Ectodermal cell (in vitro differentiated cells): ENCODE measurements around the gene VPS39.

Source experiments
- H3K27ac ChIP-seq: 2 replicates; pipeline ENCODE4 v1.7.0; 2013; ENCODE audit warnings: mild to moderate bottlenecking, low read depth, low read length; ENCODE audit not compliant: insufficient read depth, poor library complexity, severe bottlenecking
- H3K27me3 ChIP-seq: 2 replicates; pipeline ENCODE4 v1.7.0; 2013; ENCODE audit warnings: mild to moderate bottlenecking, low read length; ENCODE audit not compliant: insufficient read depth, control insufficient read depth, poor library complexity, severe bottlenecking
- H3K36me3 ChIP-seq: one replicate; pipeline ENCODE4 v1.7.0; 2013; ENCODE audit warnings: low read length; ENCODE audit not compliant: control insufficient read depth, insufficient read depth
- H3K4me1 ChIP-seq: one replicate; pipeline ENCODE4 v1.7.0; 2013; ENCODE audit warnings: low read length; ENCODE audit not compliant: control insufficient read depth, insufficient read depth
- H3K4me3 ChIP-seq: 2 replicates; pipeline ENCODE4 v1.7.0; 2013; ENCODE audit warnings: low read depth, low read length, control low read depth; ENCODE audit not compliant: insufficient read depth
- H3K9me3 ChIP-seq: 2 replicates; pipeline ENCODE4 v1.7.0; 2013; ENCODE audit warnings: mild to moderate bottlenecking, low read length, moderate library complexity; ENCODE audit not compliant: control insufficient read depth
- WGBS, 2 experiments: methylation state at CpG; one replicate each; pipeline ENCODE4 v1.1.7; 2013; ENCODE audit warnings: missing lambda C conversion rate in 2 of 2; 5-methylcytosine and 5-hydroxymethylcytosine counted together

Gene VPS39

DNA sequence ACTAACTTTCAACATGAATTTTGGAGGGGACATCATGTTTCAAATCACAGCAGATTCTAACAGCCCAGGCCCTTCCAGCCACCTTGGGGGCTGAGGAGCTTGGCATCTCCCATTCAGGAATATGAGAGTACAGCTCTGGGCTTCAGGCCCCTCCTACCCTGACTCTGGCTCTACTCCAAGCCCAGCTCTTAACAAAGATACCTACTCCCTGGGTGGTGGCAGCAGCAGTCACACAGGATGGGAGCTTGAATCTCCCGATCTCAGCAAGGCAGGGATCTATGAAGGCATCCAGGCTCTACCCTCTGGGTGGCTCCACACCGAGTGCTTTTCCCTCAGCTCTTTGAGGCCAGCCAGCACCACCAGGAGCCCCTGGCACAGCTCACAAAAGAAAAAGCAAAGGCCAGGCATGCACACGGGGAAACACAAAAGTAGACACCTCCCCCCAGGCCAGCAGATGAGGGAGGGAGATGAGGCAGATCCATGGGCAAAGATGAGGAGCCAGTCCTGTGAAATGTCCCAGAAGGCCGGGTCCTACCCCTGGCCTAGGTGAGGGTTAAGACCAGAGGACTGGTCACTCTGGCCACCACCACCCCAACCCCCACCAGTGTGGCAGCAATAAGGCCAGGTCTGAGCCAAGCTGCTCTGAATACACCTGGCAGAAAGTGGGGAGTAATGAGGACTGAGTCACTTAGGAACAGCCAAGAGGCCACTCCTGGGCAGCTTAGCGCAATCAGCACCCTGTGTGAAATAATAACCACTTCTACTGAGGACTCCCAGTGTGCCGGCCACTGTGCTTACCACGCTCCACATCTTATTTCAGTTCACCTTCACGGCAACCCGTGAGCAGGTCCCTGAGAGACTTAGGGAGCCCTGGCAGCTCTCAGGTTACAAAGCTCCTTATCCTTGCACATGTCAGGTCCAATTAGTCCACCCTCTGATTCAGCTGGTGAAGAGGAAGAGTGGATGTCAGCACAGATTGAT lies 76.0 kb downstream of the VPS39 start:
- H3K36me3 ChIP-seq, result no peaks in the 10 kb centered on the region
- peaks cover 7% of the 10 kb centered on the region for H3K4me1 ChIP-seq
- H3K4me3 ChIP-seq, result no peak overlapping the region
- H3K27me3 ChIP-seq, result no peaks in the 10 kb centered on the region
- H3K27ac ChIP-seq, result no peak overlapping the region
- H3K9me3 ChIP-seq, result no peaks in the 10 kb centered on the region
- WGBS, 2 experiments, result 67 to 72% methylated on average over 9 of the region's 9 CpGs

GRCh38 chr15:42131006-42131405 lies 77.1 kb downstream of the VPS39 start:
- Histone ChIP-seq H3K9me3 (no peaks in the 10 kb centered on the region), H3K27me3 (no peaks in the 10 kb centered on the region), H3K4me3 (no peak overlapping the region), H3K27ac (no peak overlapping the region), H3K4me1 (peaks cover 7% of the 10 kb centered on the region), H3K36me3 (no peaks in the 10 kb centered on the region)
- WGBS, 2 experiments, result 89 to 95% methylated on average over 1 of the region's 1 CpG

DNA sequence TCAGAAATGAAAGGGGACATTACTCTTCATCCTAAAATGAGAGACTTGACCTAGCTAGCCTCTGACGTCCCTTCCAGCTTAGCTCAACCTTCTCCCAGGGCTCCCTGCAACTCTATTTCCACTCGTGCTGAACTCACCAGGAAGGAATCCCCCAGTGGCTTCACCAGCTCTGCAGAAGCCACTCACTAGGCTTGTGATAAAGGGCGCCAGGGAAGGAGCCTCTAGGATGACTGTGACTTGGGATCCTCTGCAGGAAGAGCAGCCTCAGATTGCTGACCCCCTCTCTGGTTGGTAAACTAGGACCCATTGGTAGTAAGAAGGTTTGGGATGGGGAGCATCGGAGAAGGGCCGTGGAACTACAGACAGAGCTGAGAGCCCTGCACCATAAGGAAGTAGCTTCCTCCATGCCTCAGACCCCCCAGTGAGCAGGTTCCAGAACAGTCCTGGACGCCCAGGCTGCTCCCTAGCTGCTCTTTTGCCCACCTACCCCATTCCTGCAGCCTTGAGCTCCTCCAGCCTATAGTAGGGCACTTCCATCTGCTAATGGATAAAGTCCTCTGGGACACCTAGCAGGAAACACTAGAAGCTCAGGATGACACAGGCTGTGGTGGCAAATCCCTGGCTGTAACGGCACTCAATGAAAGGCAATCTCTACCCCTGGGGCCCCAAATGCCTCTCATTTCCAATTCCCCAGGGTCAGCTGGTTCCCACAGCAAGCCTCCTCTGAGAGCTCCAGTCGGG lies 77.7 kb downstream of the VPS39 start:
- 80 to 84% methylated on average over 8 of the region's 8 CpGs for WGBS, 2 experiments
- no peaks in the 10 kb centered on the region for H3K27me3 ChIP-seq
- H3K27ac ChIP-seq, result no peak overlapping the region
- H3K4me1 ChIP-seq, result peaks cover 7% of the 10 kb centered on the region
- no peak overlapping the region for H3K4me3 ChIP-seq
- H3K9me3 ChIP-seq, result no peaks in the 10 kb centered on the region
- H3K36me3 ChIP-seq, result no peaks in the 10 kb centered on the region

GRCh38 chr15:42129364-42129763 lies 78.7 kb downstream of the VPS39 start:
- Histone ChIP-seq H3K4me3 (no peak overlapping the region), H3K9me3 (no peaks in the 10 kb centered on the region), H3K4me1 (peaks cover 7% of the 10 kb centered on the region), H3K27me3 (no peaks in the 10 kb centered on the region), H3K27ac (no peak overlapping the region), H3K36me3 (no peaks in the 10 kb centered on the region)
- WGBS, 2 experiments, result 88 to 98% methylated on average over 2 of the region's 2 CpGs

GRCh38 chr15:42128476-42128875 lies 79.6 kb downstream of the VPS39 start:
- H3K27ac ChIP-seq, result no peak overlapping the region
- no peaks in the 10 kb centered on the region for H3K9me3 ChIP-seq
- WGBS, 2 experiments, result 70 to 78% methylated on average over 6 of the region's 6 CpGs
- H3K4me3 ChIP-seq, result no peak overlapping the region
- H3K4me1 ChIP-seq, result peaks cover 7% of the 10 kb centered on the region
- no peaks in the 10 kb centered on the region for H3K27me3 ChIP-seq
- no peaks in the 10 kb centered on the region for H3K36me3 ChIP-seq

DNA sequence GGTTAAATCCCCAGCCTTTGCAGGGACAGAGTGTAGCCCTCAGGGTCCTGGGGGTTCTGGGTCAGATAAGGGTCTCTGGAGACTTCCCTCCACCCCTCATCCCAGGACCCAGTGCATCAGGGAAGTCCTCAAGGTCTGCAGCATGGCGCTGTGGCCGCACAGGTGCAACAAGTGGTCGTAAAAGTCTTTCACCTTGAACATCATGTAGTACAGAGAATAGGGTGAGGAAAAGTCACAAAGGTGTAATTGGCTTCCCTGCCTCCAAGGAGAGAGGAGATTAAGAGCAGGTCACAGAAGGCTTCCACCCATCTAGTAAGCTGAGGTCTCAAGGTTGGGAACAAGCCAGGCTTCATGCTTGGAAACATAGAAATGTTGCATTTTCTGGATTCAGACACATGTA lies 84.6 kb downstream of the VPS39 start:
- Histone ChIP-seq H3K27me3 (no peaks in the 10 kb centered on the region), H3K4me3 (no peak overlapping the region), H3K4me1 (peaks cover 3% of the 10 kb centered on the region), H3K9me3 (no peaks in the 10 kb centered on the region), H3K27ac (no peak overlapping the region), H3K36me3 (no peaks in the 10 kb centered on the region)
- WGBS, 2 experiments, result 98% methylated on average over 3 of the region's 3 CpGs

- Histone ChIP-seq H3K27me3 (no peaks in the 10 kb centered on the region), H3K4me1 (peaks cover 3% of the 10 kb centered on the region), H3K4me3 (no peak overlapping the region), H3K27ac (no peak overlapping the region), H3K9me3 (no peaks in the 10 kb centered on the region), H3K36me3 (no peaks in the 10 kb centered on the region)
- WGBS, 2 experiments, result 40 to 47% methylated on average over 2 of the region's 2 CpGs
These were observed 86.4 kb downstream of the VPS39 start for GRCh38 chr15:42121682-42122081.

DNA sequence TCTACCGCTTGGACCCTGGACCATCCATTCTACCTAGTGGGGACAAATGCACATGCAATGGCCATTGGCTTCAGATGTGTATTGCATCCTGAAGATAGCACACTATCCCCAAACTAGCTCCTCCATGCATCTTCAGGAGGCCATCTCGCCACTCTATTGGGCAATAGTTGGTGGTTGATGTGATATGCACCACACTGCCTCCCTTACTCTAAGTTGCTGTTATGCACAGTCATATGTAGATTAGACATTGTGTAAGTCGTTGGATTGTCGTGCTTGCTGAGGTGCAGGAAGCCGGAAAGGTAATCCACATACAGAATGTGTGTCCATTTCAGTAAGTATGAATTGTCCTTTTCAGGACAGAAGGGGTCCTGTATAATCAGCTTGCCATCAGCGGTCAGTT lies 87.1 kb downstream of the VPS39 start:
- WGBS, 2 experiments, result 93 to 94% methylated on average over 5 to 6 of the region's 6 CpGs
- H3K27me3 ChIP-seq, result no peaks in the 10 kb centered on the region
- no peaks in the 10 kb centered on the region for H3K9me3 ChIP-seq
- no peak overlapping the region for H3K27ac ChIP-seq
- no peak overlapping the region for H3K4me3 ChIP-seq
- H3K4me1 ChIP-seq, result peaks cover 3% of the 10 kb centered on the region
- H3K36me3 ChIP-seq, result no peaks in the 10 kb centered on the region

GRCh38 chr15:42120285-42120684 lies 87.8 kb downstream of the VPS39 start:
- no peak overlapping the region for H3K27ac ChIP-seq
- no peaks in the 10 kb centered on the region for H3K36me3 ChIP-seq
- H3K4me3 ChIP-seq, result no peak overlapping the region
- H3K9me3 ChIP-seq, result no peaks in the 10 kb centered on the region
- peaks cover 3% of the 10 kb centered on the region for H3K4me1 ChIP-seq
- no peaks in the 10 kb centered on the region for H3K27me3 ChIP-seq
- 86 to 90% methylated on average over 1 of the region's 1 CpG for WGBS, 2 experiments

DNA sequence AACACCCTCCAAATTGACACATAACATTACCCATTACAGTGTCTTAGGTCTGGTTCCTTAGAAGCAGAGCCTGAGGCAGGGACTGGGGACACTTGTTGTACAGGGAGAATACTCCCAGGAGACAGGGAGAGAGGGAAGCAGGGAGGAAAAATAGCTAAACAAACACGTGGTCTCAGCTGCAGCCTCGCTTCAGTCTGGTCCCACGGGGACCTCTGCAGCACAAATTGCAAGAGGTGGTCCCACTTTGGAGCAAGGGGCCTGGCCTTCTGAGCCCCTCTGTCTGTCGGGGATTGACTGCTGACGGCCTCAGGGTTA lies 88.7 kb downstream of the VPS39 start:
- 62 to 75% methylated on average over 5 of the region's 5 CpGs for WGBS, 2 experiments
- Histone ChIP-seq H3K27ac (no peak overlapping the region), H3K9me3 (no peaks in the 10 kb centered on the region), H3K4me1 (peaks cover 3% of the 10 kb centered on the region), H3K27me3 (no peaks in the 10 kb centered on the region), H3K36me3 (no peaks in the 10 kb centered on the region), H3K4me3 (no peak overlapping the region)
